HTERT RPE-1 (cell line): Measurements from ENCODE around the gene FBXO15.

Source experiments
- in situ Hi-C: fragments of 300-500 bp; cut with MboI; formaldehyde crosslinking; loops from 4 replicates; pipeline ENCODE4 v1.14.3; 2020; ENCODE audit warnings: low sequenced_read_pairs

FBXO15 gene

GRCh38 chr18:74064510-74064909 is 83.1 kb downstream of the FBXO15 start:
- in situ Hi-C loops, result no loop called here

DNA sequence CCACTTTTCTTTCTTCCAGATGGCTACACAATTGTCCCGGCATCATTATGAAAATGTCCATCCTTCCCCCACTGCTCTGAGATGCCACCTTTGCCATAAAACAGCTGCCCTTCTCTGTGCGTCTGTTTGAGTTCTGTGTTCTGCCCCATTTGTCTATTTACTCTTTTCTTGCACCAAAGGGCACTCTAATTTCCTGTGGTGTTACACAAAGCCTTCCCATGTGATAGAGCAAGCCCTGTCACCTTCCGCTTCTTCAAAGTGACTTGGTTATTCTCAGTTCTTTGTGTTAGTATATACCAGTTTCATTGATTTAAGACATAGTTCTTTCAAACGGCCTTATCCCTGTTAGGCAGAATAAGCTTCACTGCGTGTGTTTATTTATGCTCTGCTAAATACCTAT is 84.1 kb downstream of the FBXO15 start:
- in situ Hi-C loops, result no loop called here

DNA sequence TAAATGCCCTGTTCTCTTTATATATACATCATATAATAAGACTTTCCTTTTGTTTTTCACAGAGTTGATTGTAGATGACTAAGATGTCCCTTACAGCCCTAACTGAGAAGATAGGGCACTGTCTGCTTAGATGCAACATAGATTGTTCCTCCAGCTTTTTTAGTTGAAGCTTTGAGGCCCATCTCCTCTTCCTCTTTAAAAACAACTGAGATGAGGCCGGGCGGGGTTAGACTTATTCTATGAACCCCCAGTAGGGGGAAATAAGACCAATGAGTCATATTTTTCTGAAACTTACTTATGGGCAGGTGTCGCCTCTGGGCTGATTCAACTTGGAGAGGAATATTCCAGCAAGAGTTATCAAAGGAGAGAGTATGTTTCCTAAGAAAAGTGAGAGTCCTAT is 84.6 kb downstream of the FBXO15 start:
- in situ Hi-C loops, result no loop called here

DNA sequence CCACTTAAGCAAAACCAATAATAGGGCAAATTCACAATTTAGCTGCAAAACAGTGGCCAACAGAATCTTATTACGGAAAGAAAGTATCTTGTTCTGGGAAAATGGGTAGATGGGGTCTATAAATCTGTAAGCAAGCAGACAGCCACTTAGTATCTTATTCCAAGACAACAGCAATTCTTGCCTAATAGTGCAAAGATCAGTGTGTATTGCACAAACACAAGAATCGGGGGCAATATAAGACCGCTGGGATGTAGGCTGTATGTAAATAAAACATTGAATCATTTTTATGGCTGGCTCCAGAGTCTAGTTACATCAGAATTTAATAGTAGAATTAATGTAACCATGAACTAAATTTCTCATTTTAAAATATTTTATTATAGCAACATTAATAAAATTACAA is 85.6 kb downstream of the FBXO15 start:
- in situ Hi-C loops, result no loop called here

GRCh38 chr18:74060579-74060978 is 87.1 kb downstream of the FBXO15 start:
- in situ Hi-C loops, result no loop called here

- in situ Hi-C loops, result no loop called here
Observed at GRCh38 chr18:74050807-74051206, 96.8 kb downstream of the FBXO15 start.

DNA sequence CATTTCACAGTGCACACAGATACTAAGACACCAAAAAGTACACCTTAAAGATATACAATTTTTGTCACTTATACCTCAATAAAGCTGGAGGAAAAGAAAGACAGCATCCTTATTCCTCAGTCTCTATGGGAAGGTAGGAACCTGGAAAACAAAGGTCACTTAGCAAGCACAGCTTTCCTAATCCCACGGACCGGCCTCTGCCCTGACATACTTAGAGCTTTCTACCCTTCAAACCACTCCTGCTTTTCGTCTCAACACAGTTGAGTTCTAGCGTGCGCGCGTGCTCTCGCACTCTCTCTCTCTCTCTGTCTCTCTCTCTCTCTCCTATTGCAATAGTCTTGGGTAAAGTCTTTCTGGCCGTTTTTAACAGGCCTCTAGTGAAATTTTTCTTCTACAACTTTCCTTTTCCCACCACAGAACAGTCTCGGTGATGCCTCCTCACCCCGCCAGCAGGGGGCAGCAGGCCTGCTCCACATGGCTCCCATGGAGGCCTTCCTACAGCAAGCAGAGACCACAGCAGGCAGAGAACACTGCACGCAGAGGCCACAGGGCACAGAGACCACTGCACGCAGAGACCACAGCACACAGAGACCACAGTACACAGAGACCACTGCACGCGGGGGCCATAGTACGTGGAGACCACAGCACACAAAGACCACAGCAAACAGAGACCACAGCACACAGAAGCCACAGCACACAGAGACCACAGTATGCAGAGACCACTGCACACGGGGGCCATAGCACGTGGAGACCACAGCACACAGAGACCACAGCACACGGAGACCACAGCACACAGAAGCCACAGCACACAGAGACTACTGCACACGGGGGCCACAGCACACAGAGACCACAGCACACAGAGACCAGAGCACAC is 106.9 kb downstream of the FBXO15 start:
- in situ Hi-C loops, result no loop called here

- in situ Hi-C loops, result no loop called here
Observed at GRCh38 chr18:74040008-74040407, 107.6 kb downstream of the FBXO15 start.

GRCh38 chr18:74029161-74029560 is 118.5 kb downstream of the FBXO15 start:
- in situ Hi-C loops, result no loop called here
